Measurements from ENCODE around the gene BAAT. TPM values are rescaled to one million over a fixed set of nuclear protein-coding genes. Genes with fewer than 3 reads are reported as not detected.

Gene BAAT
- total and polyA plus RNA-seq, 2 donors from 2014 or later = 0.09 to 0.15 TPM

DNA sequence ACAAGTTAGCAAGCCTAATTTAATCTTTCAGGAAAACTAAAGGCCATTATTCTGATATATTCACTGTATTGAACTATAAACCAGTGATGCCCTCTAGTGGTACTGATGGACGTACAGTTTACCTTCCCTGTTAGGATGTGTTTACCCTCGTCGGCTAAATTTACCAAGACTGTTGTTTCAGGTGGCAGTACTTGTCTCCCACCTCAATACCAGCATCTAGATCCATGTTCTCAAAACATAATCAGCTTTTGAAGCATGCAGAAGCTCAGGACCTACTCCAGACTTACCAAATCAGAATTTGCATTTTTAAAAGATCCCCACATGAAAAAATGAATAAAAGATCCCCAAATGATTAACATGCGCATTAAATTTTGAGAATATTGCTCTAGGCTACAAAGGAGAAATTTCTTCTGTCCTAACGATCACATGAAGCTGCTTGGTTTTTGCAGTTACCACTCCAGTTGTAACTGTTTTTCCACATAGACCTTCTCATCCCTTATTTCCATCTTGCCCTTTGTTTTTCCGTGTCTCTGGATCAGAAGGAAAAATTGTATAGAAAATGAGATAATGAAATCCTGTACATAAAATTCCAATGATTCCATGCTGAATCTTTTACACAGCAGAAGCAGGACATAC lies 3.2 kb upstream of the BAAT start:
- FAIRE-seq (no peak), DNase-seq (peak in 2 of 5 donors; percentile 40 to 62)
- Histone ChIP-seq H3K4me1 (ENCODE audit: control insufficient read depth in 2 of 3, insufficient read depth in 2 of 3, low read depth in 1 of 3, low read length in 3 of 3) (no peaks in the 10 kb centered on the region), H3K36me3 (ENCODE audit: control insufficient read depth in 2 of 3, insufficient read depth in 3 of 3, low read length in 3 of 3) (peaks cover 0 to 14% (median 5%) of the 10 kb centered on the region in 3 donors), H3K9me3 (ENCODE audit: control insufficient read depth in 2 of 3, insufficient read depth in 1 of 3, low read length in 3 of 3) (peaks cover 0 to 7% (median 0%) of the 10 kb centered on the region in 3 donors), H3K9ac (ENCODE audit: low read length in 3 of 3) (no peak overlapping the region), H3K27ac (ENCODE audit: low read depth in 2 of 2, low read length in 2 of 2) (no peak overlapping the region), H3K4me3 (ENCODE audit: low read length in 3 of 3) (no peak overlapping the region), H3K27me3 (ENCODE audit: control insufficient read depth, insufficient read depth, low read length) (no peaks in the 10 kb centered on the region)
- intact Hi-C loops (cut with DNase I) = no loop called here
- TF ChIP-seq CTCF (IDR thresholded peaks at IDR 0.05; ENCODE audit: borderline replicate concordance, extremely low read depth, insufficient read depth) = peak; percentile 50

DNA sequence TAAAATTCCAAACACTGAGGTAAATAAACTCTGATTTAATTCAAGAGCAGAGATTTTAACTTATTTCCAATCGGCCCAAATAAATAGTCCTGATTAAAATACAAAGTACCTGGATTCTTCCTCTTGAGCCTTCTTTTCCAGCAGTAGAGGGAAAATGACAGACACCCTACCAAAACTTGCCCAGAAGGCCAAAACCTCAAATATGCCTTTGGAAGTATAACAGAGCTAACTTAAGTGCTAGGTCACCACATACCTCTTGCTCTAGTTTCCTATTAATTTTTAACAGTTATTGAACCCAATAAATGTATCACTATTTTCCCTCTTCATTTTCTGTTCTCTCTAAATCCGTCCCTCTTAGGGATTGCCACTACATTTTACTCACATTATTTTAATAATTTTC lies 1.4 kb downstream of the BAAT start:
- no peak for DNase-seq
- no peaks in the 10 kb centered on the region for H3K36me3 ChIP-seq (ENCODE audit: control insufficient read depth in 2 of 3, insufficient read depth in 3 of 3, low read length in 3 of 3)

DNA sequence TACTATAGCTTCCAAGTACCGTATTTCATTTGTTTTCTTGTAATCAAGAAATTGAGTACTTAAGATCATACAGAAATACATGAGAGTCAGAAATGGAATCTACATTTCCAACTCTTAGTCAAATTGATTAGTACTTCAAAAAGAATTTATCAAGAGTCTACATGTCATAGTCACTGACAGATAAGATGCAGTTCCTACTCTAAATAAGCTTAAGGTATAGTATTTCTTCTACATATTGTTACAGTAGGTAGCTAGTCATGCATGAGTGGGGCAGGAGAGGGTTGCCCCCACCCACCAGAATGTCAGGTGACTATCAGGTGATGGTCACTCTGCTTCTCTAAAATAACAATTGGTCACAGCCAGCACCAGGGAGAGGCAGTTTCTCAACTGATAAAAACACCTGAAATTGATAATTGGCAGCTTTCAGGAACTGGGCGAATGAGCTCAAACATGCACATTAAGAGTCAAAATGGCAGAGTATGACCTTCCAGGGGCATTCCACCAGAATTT lies 2.9 kb downstream of the BAAT start:
- intact Hi-C loops (cut with DNase I) = no loop called here
- Histone ChIP-seq H3K9me3 (ENCODE audit: control insufficient read depth in 2 of 3, insufficient read depth in 1 of 3, low read length in 3 of 3) (peaks cover 0 to 4% (median 0%) of the 10 kb centered on the region in 3 donors), H3K27ac (ENCODE audit: low read depth in 2 of 2, low read length in 2 of 2) (no peak overlapping the region), H3K4me3 (ENCODE audit: low read length in 3 of 3) (no peak overlapping the region), H3K4me1 (ENCODE audit: control insufficient read depth in 2 of 3, insufficient read depth in 2 of 3, low read depth in 1 of 3, low read length in 3 of 3) (no peaks in the 10 kb centered on the region), H3K9ac (ENCODE audit: low read length in 3 of 3) (no peak overlapping the region), H3K27me3 (ENCODE audit: control insufficient read depth, insufficient read depth, low read length) (no peaks in the 10 kb centered on the region), H3K36me3 (ENCODE audit: control insufficient read depth in 2 of 3, insufficient read depth in 3 of 3, low read length in 3 of 3) (no peaks in the 10 kb centered on the region)
- DNase-seq = no peak
- no peak for TF ChIP-seq CTCF (IDR thresholded peaks at IDR 0.05; ENCODE audit: borderline replicate concordance, extremely low read depth, insufficient read depth)
- no peak for FAIRE-seq

More for the DNA sequence above, 1.4 kb downstream of the BAAT start:
- no peaks in the 10 kb centered on the region for H3K27me3 ChIP-seq (ENCODE audit: control insufficient read depth, insufficient read depth, low read length)
- H3K9ac ChIP-seq (ENCODE audit: low read length in 3 of 3) = no peak overlapping the region
- no peaks in the 10 kb centered on the region for H3K4me1 ChIP-seq (ENCODE audit: control insufficient read depth in 2 of 3, insufficient read depth in 2 of 3, low read depth in 1 of 3, low read length in 3 of 3)
- FAIRE-seq = no peak
- H3K27ac ChIP-seq (ENCODE audit: low read depth in 2 of 2, low read length in 2 of 2) = no peak overlapping the region
- intact Hi-C loops (cut with DNase I) = no loop called here
- H3K9me3 ChIP-seq (ENCODE audit: control insufficient read depth in 2 of 3, insufficient read depth in 1 of 3, low read length in 3 of 3) = peaks cover 0 to 4% (median 0%) of the 10 kb centered on the region in 3 donors
- no peak overlapping the region for H3K4me3 ChIP-seq (ENCODE audit: low read length in 3 of 3)
- no peak for TF ChIP-seq CTCF (IDR thresholded peaks at IDR 0.05; ENCODE audit: borderline replicate concordance, extremely low read depth, insufficient read depth)
